Amniotic epithelial cell (primary cell): Measurements from ENCODE around the gene LEP.
"Not testable (repeated sequence)": the region's sequence is repeated elsewhere in the genome, so short reads cannot be mapped to it uniquely, and the experiment has no call there.

Experiments
- DNase-seq: peaks from one replicate; pipeline ENCODE4 v3.0.0-alpha.2; 2010; ENCODE audit warnings: low read depth

LEP gene

GRCh38 chr7:128274246-128274883 lies 33.3 kb downstream of the LEP start:
- no peak for DNase-seq

- no peak for DNase-seq
These were observed 34.0 kb downstream of the LEP start for GRCh38 chr7:128274884-128275603.

GRCh38 chr7:128275681-128276080 lies 34.6 kb downstream of the LEP start:
- DNase-seq = no peak

- no peak for DNase-seq
These were observed 37.3 kb downstream of the LEP start for GRCh38 chr7:128278366-128278765.

- DNase-seq = no peak
These were observed 38.1 kb downstream of the LEP start for GRCh38 chr7:128279124-128279713.

- DNase-seq = peak; percentile 10
These were observed 39.4 kb downstream of the LEP start for GRCh38 chr7:128280451-128280850.

- no peak for DNase-seq
These were observed 40.7 kb downstream of the LEP start for GRCh38 chr7:128281605-128282380.

GRCh38 chr7:128284102-128284501 lies 43.0 kb downstream of the LEP start:
- DNase-seq = no peak

- DNase-seq = no peak
These were observed 46.5 kb downstream of the LEP start for GRCh38 chr7:128287556-128287955.

- DNase-seq = not testable (repeated sequence)
These were observed 56.9 kb downstream of the LEP start for GRCh38 chr7:128298004-128298403.

GRCh38 chr7:128299109-128299607 lies 58.1 kb downstream of the LEP start:
- DNase-seq = no peak

- DNase-seq = no peak
These were observed 61.1 kb downstream of the LEP start for GRCh38 chr7:128302139-128302538.

- no peak for DNase-seq
These were observed 62.1 kb downstream of the LEP start for GRCh38 chr7:128303133-128303532.

- DNase-seq = no peak
These were observed 62.6 kb downstream of the LEP start for GRCh38 chr7:128303643-128304042.

- no peak for DNase-seq
These were observed 63.1 kb downstream of the LEP start for GRCh38 chr7:128304212-128304611.

- DNase-seq = no peak
These were observed 66.0 kb downstream of the LEP start for GRCh38 chr7:128307061-128307460.
